GM23248 (cell line): ENCODE results near the gene MAP3K14. TPM values are rescaled to one million over a fixed set of nuclear protein-coding genes. Genes with fewer than 3 reads are reported as not detected.

ENCODE experiments used
- DNase-seq: peaks from one replicate; pipeline ENCODE4 v3.0.0-alpha.2; 2015
- H2AFZ ChIP-seq: fragments of 200-600 bp; sonication (generic); 2 replicates; pipeline ENCODE4 v1.6.1; 2016; ENCODE audit warnings: antibody characterized with exemption
- H3F3A ChIP-seq: fragments of 200-600 bp; sonication (generic); 2 replicates; pipeline ENCODE4 v1.6.1; 2016; ENCODE audit warnings: mild to moderate bottlenecking, antibody characterized with exemption, mixed run types; ENCODE audit not compliant: insufficient read depth
- H3K27ac ChIP-seq: fragments of 200-600 bp; sonication (generic); 2 replicates; pipeline ENCODE4 v1.5.1; 2016; ENCODE audit warnings: mild to moderate bottlenecking
- H3K27me3 ChIP-seq: fragments of 200-600 bp; sonication (generic); replicated peaks from 2 replicates; pipeline ENCODE4 v1.6.1; 2016; ENCODE audit warnings: mild to moderate bottlenecking; ENCODE audit not compliant: insufficient read depth
- H3K36me3 ChIP-seq: fragments of 200-600 bp; sonication (generic); 2 replicates; pipeline ENCODE4 v1.6.1; 2016; ENCODE audit warnings: low read depth, mild to moderate bottlenecking
- H3K4me1 ChIP-seq: fragments of 200-600 bp; sonication (generic); 2 replicates; pipeline ENCODE4 v1.6.1; 2016; ENCODE audit warnings: mild to moderate bottlenecking; ENCODE audit not compliant: insufficient read depth
- H3K4me2 ChIP-seq: fragments of 200-600 bp; sonication (generic); one replicate; pipeline ENCODE4 v1.6.1; 2016; ENCODE audit warnings: mild to moderate bottlenecking; ENCODE audit not compliant: unreplicated experiment
- H3K4me3 ChIP-seq: fragments of 200-600 bp; sonication (generic); 2 replicates; pipeline ENCODE4 v1.5.1; 2016; ENCODE audit warnings: mild to moderate bottlenecking
- H3K79me2 ChIP-seq: fragments of 200-600 bp; sonication (generic); 2 replicates; pipeline ENCODE4 v1.6.1; 2016; ENCODE audit warnings: mild to moderate bottlenecking; ENCODE audit not compliant: insufficient read depth
- H3K9ac ChIP-seq: fragments of 200-600 bp; sonication (generic); 2 replicates; pipeline ENCODE4 v1.6.1; 2016; ENCODE audit warnings: mild to moderate bottlenecking
- H3K9me2 ChIP-seq: fragments of 200-600 bp; sonication (generic); 2 replicates; pipeline ENCODE4 v1.6.1; 2016; ENCODE audit warnings: mixed run types, mild to moderate bottlenecking, moderate library complexity; ENCODE audit not compliant: insufficient read depth
- H3K9me3 ChIP-seq: fragments of 200-600 bp; sonication (generic); one replicate; pipeline ENCODE4 v1.6.1; 2017; ENCODE audit warnings: low read depth
- H4K20me1 ChIP-seq: fragments of 200-600 bp; sonication (generic); 2 replicates; pipeline ENCODE4 v1.6.0; 2016; ENCODE audit not compliant: insufficient read depth
- EZH2 ChIP-seq: fragments of 200-600 bp; sonication (generic); IDR thresholded peaks from 2 replicates; pipeline ENCODE4 v1.6.1; 2018; ENCODE audit warnings: antibody characterized with exemption, mild to moderate bottlenecking; ENCODE audit not compliant: insufficient read depth, poor library complexity, severe bottlenecking
- EZH2phosphoT487 ChIP-seq: fragments of 200-600 bp; sonication (generic); IDR thresholded peaks from 2 replicates; pipeline ENCODE4 v1.6.1; 2018; ENCODE audit warnings: antibody characterized with exemption, moderate library complexity, mild to moderate bottlenecking, low read depth; ENCODE audit not compliant: insufficient read depth
- WGBS, 2 experiments: methylation state at CpG; one replicate each; pipeline ENCODE4 v1.1.6; 2015 to 2017; ENCODE audit warnings: low lambda C conversion rate in 2 of 2, low coverage in 1 of 2; ENCODE audit errors: missing lambda C conversion rate in 2 of 2; 5-methylcytosine and 5-hydroxymethylcytosine counted together
- in situ Hi-C: fragments of 300-500 bp; cut with MboI; formaldehyde crosslinking; loops from 2 replicates; pipeline ENCODE4 v1.15.0; 2020
- polyA plus RNA-seq: library from polyadenylated mRNA; unstranded; fragments of >200 nt; fragmentation: Nextera tagmentation; extraction: Ambion mirVana; gene quantifications from 2 replicates; pipeline ENCODE4 v1.2.1, GENCODE V29; 2016
- total RNA-seq: library from RNA; depleted of rRNA; stranded (reverse); fragments of >200 nt; shearing (Covaris generic); gene quantifications from 2 replicates; pipeline ENCODE4 v1.2.3, GENCODE V29; 2014

Gene MAP3K14
- total and polyA plus RNA-seq, 2 experiments from 2014 or later, result 3.4 to 4.2 TPM

- no peak overlapping the region for H3K9ac ChIP-seq
- no peak overlapping the region for H2AFZ ChIP-seq
- WGBS, 2 experiments, result 84 to 92% methylated on average over 1 of the region's 1 CpG
- no peaks in the 10 kb centered on the region for H3K9me2 ChIP-seq
- TF ChIP-seq EZH2phosphoT487 (no peak), EZH2 (no peak)
- no peak overlapping the region for H3K4me3 ChIP-seq
- in situ Hi-C loops, result no loop called here
- no peaks in the 10 kb centered on the region for H3K36me3 ChIP-seq
- H3K79me2 ChIP-seq, result no peaks in the 10 kb centered on the region
- no peak overlapping the region for H3K27ac ChIP-seq
- H3K9me3 ChIP-seq, result no peaks in the 10 kb centered on the region
- H3F3A ChIP-seq, result peaks cover 27% of the 10 kb centered on the region
- no peak for DNase-seq
- peaks cover 41% of the 10 kb centered on the region for H3K4me1 ChIP-seq
- no peaks in the 10 kb centered on the region for H4K20me1 ChIP-seq
- no peaks in the 10 kb centered on the region for H3K27me3 ChIP-seq
- H3K4me2 ChIP-seq, result no peak overlapping the region
These were observed 7.5 kb upstream of the MAP3K14 start for GRCh38 chr17:45324336-45324735.

DNA sequence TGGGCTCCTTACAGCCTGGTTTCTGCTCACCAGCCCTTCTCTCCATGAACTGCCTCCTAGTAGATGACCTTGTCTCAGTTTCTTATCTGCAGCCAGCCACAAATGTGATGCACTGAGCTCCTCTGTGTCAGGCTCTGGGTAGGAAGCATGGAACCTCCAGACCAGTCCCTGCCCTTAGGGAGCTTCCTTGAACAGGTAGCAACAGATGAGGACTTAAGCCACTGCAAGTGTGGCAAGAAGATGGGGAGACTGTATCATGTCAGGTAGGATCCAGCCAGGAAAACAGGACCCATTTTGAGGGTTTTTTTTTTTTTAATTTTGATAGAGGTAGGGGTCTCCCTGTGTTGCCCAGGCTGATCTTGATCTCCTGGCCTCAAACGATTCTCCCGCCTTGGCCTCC, 5.3 kb upstream of the MAP3K14 start:
- no peak for DNase-seq
- Histone ChIP-seq H3K4me3 (no peak overlapping the region), H3K9me3 (no peaks in the 10 kb centered on the region), H3K36me3 (no peaks in the 10 kb centered on the region), H4K20me1 (no peaks in the 10 kb centered on the region), H3K79me2 (no peaks in the 10 kb centered on the region), H3K4me2 (no peak overlapping the region), H3K9me2 (no peaks in the 10 kb centered on the region), H2AFZ (no peak overlapping the region), H3K4me1 (peaks cover 53% of the 10 kb centered on the region), H3K27ac (no peak overlapping the region), H3F3A (peaks cover 43% of the 10 kb centered on the region), H3K9ac (no peak overlapping the region), H3K27me3 (no peaks in the 10 kb centered on the region)
- TF ChIP-seq EZH2 (no peak), EZH2phosphoT487 (no peak)
- 95 to 97% methylated on average over 2 of the region's 2 CpGs for WGBS, 2 experiments
- in situ Hi-C loops, result no loop called here

GRCh38 chr17:45320931-45321461, 4.2 kb upstream of the MAP3K14 start:
- WGBS, 2 experiments, result 0 to 5% methylated on average over 1 of the region's 1 CpG
- Histone ChIP-seq H3K27ac (peak overlapping the region; percentile 95), H3K79me2 (peaks cover 5% of the 10 kb centered on the region), H3K4me2 (peak overlapping the region; percentile 67), H4K20me1 (no peaks in the 10 kb centered on the region), H3K27me3 (no peaks in the 10 kb centered on the region), H3F3A (peaks cover 43% of the 10 kb centered on the region), H3K9ac (peak overlapping the region; percentile 59; the same call in 1 of the 2 replicates), H3K36me3 (no peaks in the 10 kb centered on the region), H3K9me2 (no peaks in the 10 kb centered on the region), H3K4me1 (peaks cover 52% of the 10 kb centered on the region), H3K4me3 (peak overlapping the region; percentile 39), H3K9me3 (no peaks in the 10 kb centered on the region), H2AFZ (no peak overlapping the region)
- in situ Hi-C loops, result no loop called here
- peak; percentile 98 for DNase-seq
- no peak for TF ChIP-seq EZH2
- TF ChIP-seq EZH2phosphoT487, result no peak

- Histone ChIP-seq H3K9ac (peak overlapping the region; percentile 59; the same call in 1 of the 2 replicates), H3K4me1 (peaks cover 50% of the 10 kb centered on the region), H4K20me1 (no peaks in the 10 kb centered on the region), H3K9me3 (no peaks in the 10 kb centered on the region), H3K27me3 (no peaks in the 10 kb centered on the region), H3K4me3 (peak overlapping the region; percentile 39), H2AFZ (no peak overlapping the region), H3F3A (peaks cover 48% of the 10 kb centered on the region), H3K79me2 (peaks cover 10% of the 10 kb centered on the region), H3K27ac (peak overlapping the region; percentile 95), H3K9me2 (no peaks in the 10 kb centered on the region), H3K4me2 (peak overlapping the region; percentile 67), H3K36me3 (no peaks in the 10 kb centered on the region)
- peak; percentile 84 for DNase-seq
- TF ChIP-seq EZH2phosphoT487 (no peak), EZH2 (no peak)
- in situ Hi-C loops, result no loop called here
- 15 to 25% methylated on average over 5 of the region's 5 CpGs for whole genome bisulfite sequencing, 2 experiments
These were observed 3.6 kb upstream of the MAP3K14 start for GRCh38 chr17:45320349-45320930.
